HepG2 (cell line): Measurements from ENCODE around the gene PCDHGA6.

Source experiments
- CTCF ChIP-seq: sonication (generic); formaldehyde crosslinking; IDR thresholded peaks from 2 replicates; pipeline ENCODE4 v1.5.0; 2020; ENCODE audit warnings: mild to moderate bottlenecking, missing genetic modification reagents, moderate library complexity
- FOXP1 ChIP-seq, 2 experiments: fragments of 450-650 bp in 1 of 2; IDR thresholded peaks; 2 replicates each; pipeline ENCODE4 v1.6.1; 2017 to 2018; ENCODE audit warnings: antibody characterized with exemption in 1 of 2
- KLF13 ChIP-seq: sonication (generic); formaldehyde crosslinking; IDR thresholded peaks from 2 replicates; pipeline ENCODE4 v1.4.0; 2020; ENCODE audit warnings: mild to moderate bottlenecking, missing genetic modification reagents

- TF ChIP-seq CTCF (CRISPR knock-in tag) (no peak), FOXP1 (IDR thresholded peaks at IDR 0.05) (no peak), FOXP1 (CRISPR knock-in tag; IDR thresholded peaks at IDR 0.05) (no peak), KLF13 (CRISPR knock-in tag) (no peak)
These were observed 37.9 kb downstream of the PCDHGA6 start for GRCh38 chr5:141411575-141411974.
